OCI-LY1 (cell line): Measurements from ENCODE around the gene STX18.

Experiments used
- H2AFZ ChIP-seq: fragments of 200-600 bp; sonication (generic), shearing (Covaris generic); 2 replicates; pipeline ENCODE4 v1.6.0; 2014; ENCODE audit warnings: antibody characterized with exemption, mild to moderate bottlenecking, low read length
- H3F3A ChIP-seq: fragments of 200-600 bp; sonication (generic), shearing (Covaris generic); 2 replicates; pipeline ENCODE4 v1.6.0; 2014; ENCODE audit warnings: mild to moderate bottlenecking, antibody characterized with exemption, low read length, moderate library complexity; ENCODE audit not compliant: insufficient read depth
- H3K27ac ChIP-seq: fragments of 200-600 bp; sonication (generic); 2 replicates; pipeline ENCODE4 v1.5.1; 2014; ENCODE audit warnings: low read length, mixed run types, mild to moderate bottlenecking, low read depth; ENCODE audit not compliant: poor library complexity, severe bottlenecking
- H3K27me3 ChIP-seq: fragments of 200-600 bp; sonication (generic); 2 replicates; pipeline ENCODE4 v1.6.0; 2014; ENCODE audit warnings: antibody characterized with exemption, mild to moderate bottlenecking, low read length, moderate library complexity; ENCODE audit not compliant: insufficient read depth
- H3K36me3 ChIP-seq: fragments of 200-600 bp; sonication (generic); 2 replicates; pipeline ENCODE4 v1.6.1; 2014; ENCODE audit warnings: mild to moderate bottlenecking, antibody characterized with exemption, low read length, moderate library complexity, mixed read lengths; ENCODE audit not compliant: insufficient read depth
- H3K4me1 ChIP-seq: fragments of 200-600 bp; sonication (generic); 2 replicates; pipeline ENCODE4 v1.5.1; 2014; ENCODE audit warnings: mild to moderate bottlenecking, low read length, moderate library complexity; ENCODE audit not compliant: insufficient read depth, severe bottlenecking
- H3K4me2 ChIP-seq: fragments of 200-600 bp; sonication (generic), shearing (Covaris generic); 2 replicates; pipeline ENCODE4 v1.6.1; 2014; ENCODE audit warnings: low read length
- H3K4me3 ChIP-seq: fragments of 200-600 bp; sonication (generic); 2 replicates; pipeline ENCODE4 v1.5.1; 2014; ENCODE audit warnings: low read length, low read depth, mild to moderate bottlenecking, mixed read lengths; ENCODE audit not compliant: poor library complexity, severe bottlenecking
- H3K79me2 ChIP-seq: fragments of 200-600 bp; shearing (Covaris generic); 2 replicates; pipeline ENCODE4 v1.6.1; 2016; ENCODE audit warnings: mixed run types, low read length, mixed read lengths; ENCODE audit not compliant: insufficient read depth
- H3K9ac ChIP-seq: fragments of 200-600 bp; sonication (generic), shearing (Covaris generic); 2 replicates; pipeline ENCODE4 v1.6.1; 2014; ENCODE audit warnings: mild to moderate bottlenecking, low read length, mixed read lengths
- H3K9me2 ChIP-seq: fragments of 200-600 bp; sonication (generic), shearing (Covaris generic); 2 replicates; pipeline ENCODE4 v1.6.1; 2014; ENCODE audit warnings: low read depth, mild to moderate bottlenecking, low read length, mixed read lengths
- H3K9me3 ChIP-seq: fragments of 200-600 bp; shearing (Covaris generic); 2 replicates; pipeline ENCODE4 v1.6.1; 2014; ENCODE audit warnings: low read length, mixed read lengths
- H4K20me1 ChIP-seq: fragments of 200-600 bp; sonication (generic), shearing (Covaris generic); 2 replicates; pipeline ENCODE4 v1.6.0; 2016; ENCODE audit warnings: mild to moderate bottlenecking, low read length; ENCODE audit not compliant: insufficient read depth
- CTCF ChIP-seq: fragments of 200-600 bp; sonication (generic), shearing (Covaris generic); IDR thresholded peaks from 2 replicates; pipeline ENCODE4 v1.5.1; 2017; ENCODE audit warnings: mild to moderate bottlenecking, antibody characterized with exemption, low read length, moderate library complexity, mixed read lengths
- EZH2 ChIP-seq: fragments of 200-600 bp; sonication (generic), shearing (Covaris generic); IDR thresholded peaks from 2 replicates; pipeline ENCODE4 v1.8.0; 2017; ENCODE audit warnings: borderline replicate concordance, mixed run types, mild to moderate bottlenecking, antibody characterized with exemption, low read length, moderate library complexity, mixed read lengths

STX18 gene

DNA sequence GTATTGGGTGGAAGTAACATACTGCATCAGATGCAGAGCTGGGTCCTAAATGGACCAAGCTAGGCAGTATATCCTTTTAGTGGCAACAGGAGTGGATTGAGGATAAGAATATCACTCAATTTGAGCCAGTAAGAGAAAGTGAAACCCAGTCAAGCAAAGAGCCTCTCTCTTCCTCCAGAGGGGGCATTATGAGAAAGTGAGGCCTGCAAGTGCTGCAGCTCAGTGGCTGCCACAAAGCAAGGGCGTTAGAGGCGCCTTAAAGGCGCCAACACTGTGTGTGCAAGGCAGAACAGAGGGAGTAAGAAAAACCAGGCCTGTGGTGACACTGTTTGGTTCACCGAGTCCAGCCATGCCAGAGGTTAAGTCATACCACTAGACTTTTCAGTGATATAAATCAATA, 17.5 kb downstream of the STX18 start:
- no peak overlapping the region for H3K4me3 ChIP-seq
- H3K9me2 ChIP-seq: no peaks in the 10 kb centered on the region
- H3K27me3 ChIP-seq: no peaks in the 10 kb centered on the region
- H3K4me2 ChIP-seq: peak overlapping the region; percentile 9; the same call in 1 of the 2 replicates
- no peak overlapping the region for H2AFZ ChIP-seq
- H3K36me3 ChIP-seq: no peaks in the 10 kb centered on the region
- no peaks in the 10 kb centered on the region for H4K20me1 ChIP-seq
- no peaks in the 10 kb centered on the region for H3K9me3 ChIP-seq
- H3K79me2 ChIP-seq: no peaks in the 10 kb centered on the region
- H3K4me1 ChIP-seq: peaks cover 16% of the 10 kb centered on the region
- H3F3A ChIP-seq: no peaks in the 10 kb centered on the region
- TF ChIP-seq EZH2: no peak
- peak; percentile 25 for TF ChIP-seq CTCF
- H3K9ac ChIP-seq: peak overlapping the region; percentile 34; the same call in 1 of the 2 replicates
- H3K27ac ChIP-seq: no peak overlapping the region

- Histone ChIP-seq H3K9me3 (no peaks in the 10 kb centered on the region), H2AFZ (no peak overlapping the region), H3K9me2 (no peaks in the 10 kb centered on the region), H3F3A (no peaks in the 10 kb centered on the region), H3K9ac (no peak overlapping the region), H3K4me2 (no peak overlapping the region), H3K4me3 (no peak overlapping the region), H3K27me3 (no peaks in the 10 kb centered on the region), H3K27ac (no peak overlapping the region), H3K4me1 (peaks cover 16% of the 10 kb centered on the region), H3K79me2 (no peaks in the 10 kb centered on the region), H4K20me1 (no peaks in the 10 kb centered on the region), H3K36me3 (no peaks in the 10 kb centered on the region)
- TF ChIP-seq EZH2 (no peak), CTCF (no peak)
Measured at GRCh38 chr4:4521731-4522130, 20.1 kb downstream of the STX18 start.

DNA sequence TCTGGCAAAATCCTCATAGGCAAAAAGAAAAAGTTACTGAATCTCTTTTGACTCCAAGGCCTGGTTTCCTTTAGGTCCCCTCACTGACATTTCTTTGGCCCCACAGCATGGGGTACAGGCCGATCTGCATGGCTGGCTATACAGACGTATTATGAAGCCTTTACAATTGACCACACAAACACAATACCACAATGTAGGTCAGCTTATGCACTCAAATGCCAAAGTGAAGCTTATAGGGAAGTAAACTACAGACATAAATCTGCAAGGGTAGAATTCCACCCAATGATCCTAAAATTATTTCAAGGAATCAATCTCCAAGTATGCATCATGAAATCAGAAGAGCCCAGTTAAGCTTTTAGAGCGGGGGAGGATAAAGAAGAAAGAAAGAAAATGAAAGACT, 20.7 kb downstream of the STX18 start:
- Histone ChIP-seq H3F3A (no peaks in the 10 kb centered on the region), H3K27ac (no peak overlapping the region), H3K79me2 (no peaks in the 10 kb centered on the region), H4K20me1 (no peaks in the 10 kb centered on the region), H2AFZ (no peak overlapping the region), H3K4me3 (no peak overlapping the region), H3K9ac (no peak overlapping the region), H3K27me3 (no peaks in the 10 kb centered on the region), H3K4me2 (no peak overlapping the region), H3K9me2 (no peaks in the 10 kb centered on the region), H3K9me3 (no peaks in the 10 kb centered on the region), H3K4me1 (peaks cover 16% of the 10 kb centered on the region), H3K36me3 (no peaks in the 10 kb centered on the region)
- TF ChIP-seq CTCF (no peak), EZH2 (no peak)
